SKM-1 treated with dmso at 0.1 percent for 144 hours (cell line): ENCODE data around the gene SIK3.

Experiments used
- DNase-seq: peaks from one replicate; lab custom pipeline; 2025; ENCODE audit not compliant: unreplicated experiment; lab: John Stamatoyannopoulos, UW

SIK3 gene

DNA sequence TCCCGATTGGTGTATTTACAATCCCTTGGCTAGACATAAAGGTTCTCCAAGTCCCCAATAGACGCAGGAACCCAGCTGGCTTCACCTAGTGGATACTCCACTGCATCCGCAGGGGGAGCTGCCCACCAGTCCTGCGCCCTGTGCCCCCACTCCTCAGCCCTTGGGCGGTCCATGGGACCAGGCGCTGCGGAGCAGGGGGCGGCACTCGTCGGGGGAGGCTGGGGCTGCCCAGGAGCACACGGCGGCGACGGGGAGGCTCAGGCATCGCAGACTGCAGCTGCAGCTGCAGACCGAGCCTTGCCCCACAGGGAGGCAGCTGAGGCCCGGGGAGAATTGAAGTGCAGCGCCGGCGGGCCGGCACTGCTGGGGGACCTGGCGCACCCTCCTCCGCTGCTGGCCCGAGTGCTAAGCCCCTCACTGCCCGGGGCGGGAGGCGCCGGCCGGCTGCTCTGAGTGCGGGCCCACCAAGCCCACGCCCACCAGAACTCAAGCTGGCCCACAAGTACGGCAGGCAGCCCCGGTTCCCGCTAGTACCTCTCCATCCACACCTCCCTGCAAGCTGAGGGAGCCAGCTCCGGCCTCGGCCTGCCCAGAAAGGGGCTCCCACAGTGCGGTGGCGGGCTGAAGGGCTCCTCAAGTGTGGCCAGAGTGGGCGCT is 12.2 kb upstream of the SIK3 start:
- no peak for DNase-seq

DNA sequence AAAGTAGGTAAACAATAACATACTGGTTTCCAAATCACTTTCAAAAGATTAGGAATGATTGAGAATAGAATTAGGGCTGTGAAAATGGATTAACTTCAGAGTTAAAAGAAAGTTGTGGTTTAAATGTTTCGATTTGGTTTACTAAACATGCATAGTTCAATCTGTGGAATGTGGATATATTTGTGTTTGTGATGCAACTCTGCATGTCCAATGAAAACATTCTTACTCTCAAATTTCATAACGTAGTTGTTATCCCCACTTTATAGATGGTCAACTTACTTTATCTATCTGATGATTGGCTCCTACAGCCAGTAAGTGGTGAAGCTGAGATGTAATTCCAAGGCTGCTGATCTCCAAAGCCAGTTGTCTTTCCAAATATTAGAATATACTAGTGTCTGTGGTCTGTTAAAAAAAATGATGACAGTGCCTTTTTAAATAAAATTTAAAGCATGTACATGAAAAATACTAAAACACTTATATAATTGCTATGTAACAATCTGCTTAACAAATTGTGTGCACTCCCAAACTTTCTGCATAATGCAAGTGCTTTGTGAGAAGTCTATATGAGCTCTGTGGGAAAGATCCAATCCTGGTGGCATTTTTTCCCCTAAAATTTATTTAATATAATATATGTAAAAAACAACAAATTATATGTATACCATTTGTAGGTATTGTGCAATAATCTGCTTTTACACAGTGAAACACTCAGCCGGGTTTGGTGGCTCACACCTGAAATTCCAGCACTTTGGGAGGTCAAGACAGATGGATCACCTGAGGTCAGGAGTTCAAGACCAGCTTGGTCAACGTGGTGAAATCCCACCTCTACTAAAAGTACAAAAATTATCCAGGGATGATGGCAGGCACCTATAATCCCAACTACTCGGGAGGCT is 9.7 kb upstream of the SIK3 start:
- DNase-seq = no peak

DNA sequence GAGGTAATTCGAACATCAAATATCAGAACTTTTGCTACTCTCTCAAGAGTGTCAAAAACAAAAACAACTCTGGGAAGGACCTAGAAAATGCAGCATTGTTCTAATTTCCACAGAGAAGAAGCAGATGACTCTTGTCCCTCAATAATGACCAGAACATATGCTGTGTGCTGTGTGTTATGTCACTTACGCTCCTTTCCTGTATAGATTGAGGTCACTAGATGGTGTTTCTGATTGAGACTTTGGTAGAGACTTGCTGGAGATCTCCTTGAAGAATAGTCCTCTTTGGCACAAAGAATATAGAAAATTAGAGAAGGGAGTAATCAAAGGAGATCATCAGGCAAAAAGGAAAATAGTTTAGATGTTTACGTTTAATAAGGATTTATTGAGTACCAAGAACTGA is 2.3 kb upstream of the SIK3 start:
- no peak for DNase-seq

DNA sequence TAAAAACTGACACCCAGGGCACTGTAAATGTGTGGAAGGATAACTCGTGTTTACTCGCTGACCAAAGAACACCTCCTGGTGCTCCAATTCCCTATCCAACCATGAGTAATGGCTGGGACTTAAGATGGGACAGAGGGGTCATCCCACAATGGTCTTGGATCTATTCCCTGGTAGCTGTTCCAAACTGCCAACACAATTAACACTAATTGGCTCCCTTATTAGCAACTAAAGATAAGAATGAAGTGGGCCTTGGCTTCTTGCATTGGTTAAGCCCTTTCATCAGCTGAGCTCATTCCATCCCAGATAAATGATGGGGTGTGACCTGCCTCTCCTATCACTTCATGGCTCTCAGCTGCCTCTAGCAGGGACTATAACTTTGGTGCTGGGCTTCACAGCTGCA is 1.5 kb upstream of the SIK3 start:
- no peak for DNase-seq

DNA sequence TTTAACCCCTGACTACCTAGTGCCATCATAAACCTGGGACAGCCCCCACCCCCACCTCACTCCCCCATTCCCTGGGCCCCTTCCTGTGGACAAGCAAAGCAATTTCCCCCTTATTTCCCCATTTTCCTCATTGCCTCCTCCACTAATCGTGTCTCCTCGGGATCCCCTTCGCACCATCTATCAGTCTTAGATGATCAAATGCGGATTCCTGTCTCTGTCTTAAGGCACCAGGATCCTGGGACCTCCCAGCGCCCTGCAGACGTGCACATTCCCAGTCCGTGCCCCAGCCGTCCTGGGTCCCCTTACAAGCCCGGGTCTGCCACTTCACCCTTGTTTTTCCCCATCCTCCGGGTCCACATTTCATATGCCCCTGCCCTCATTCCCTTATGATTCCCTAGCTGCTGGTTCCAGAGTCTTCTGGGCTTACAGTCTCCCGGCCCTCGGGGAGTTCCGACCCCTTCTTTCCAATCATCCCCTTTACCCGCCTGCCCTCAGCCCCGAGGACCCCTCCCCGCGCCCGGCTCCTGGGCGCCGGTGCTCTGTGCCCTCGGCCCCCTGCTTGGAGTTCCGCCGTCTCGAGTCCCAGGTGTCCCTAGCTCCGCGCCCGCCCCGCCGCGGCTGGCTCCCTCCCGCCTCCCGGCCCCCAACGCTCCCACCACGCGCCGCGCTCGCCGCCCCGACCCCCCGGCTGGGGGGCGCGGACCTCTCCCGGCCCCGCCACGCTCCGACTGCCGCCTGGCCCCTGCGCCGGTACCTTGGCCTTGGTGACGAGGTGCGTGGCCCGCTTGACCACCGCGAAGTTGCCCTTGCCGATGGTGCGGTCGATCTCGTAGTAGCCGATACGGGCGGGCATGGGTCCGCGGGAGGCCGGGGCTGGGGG is 599 bp downstream of the SIK3 start:
- DNase-seq = no peak

DNA sequence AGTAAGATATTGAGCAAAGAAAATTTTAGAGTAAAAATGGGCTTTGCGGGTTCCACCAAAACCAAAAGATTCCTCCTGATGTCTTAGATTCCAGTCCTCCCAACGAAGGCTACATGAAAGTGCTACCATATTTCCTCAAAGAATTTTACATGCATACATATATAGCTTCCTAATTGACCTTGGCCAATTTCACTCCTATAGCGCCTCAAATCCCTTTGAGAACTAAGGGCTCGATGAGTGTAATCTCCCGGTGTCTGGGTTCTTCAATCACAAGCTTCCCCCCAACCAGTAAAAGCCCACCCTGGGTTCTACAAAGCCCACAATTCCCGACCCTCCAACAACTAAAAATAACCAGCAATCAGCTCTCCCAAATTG is 1.2 kb downstream of the SIK3 start:
- no peak for DNase-seq

DNA sequence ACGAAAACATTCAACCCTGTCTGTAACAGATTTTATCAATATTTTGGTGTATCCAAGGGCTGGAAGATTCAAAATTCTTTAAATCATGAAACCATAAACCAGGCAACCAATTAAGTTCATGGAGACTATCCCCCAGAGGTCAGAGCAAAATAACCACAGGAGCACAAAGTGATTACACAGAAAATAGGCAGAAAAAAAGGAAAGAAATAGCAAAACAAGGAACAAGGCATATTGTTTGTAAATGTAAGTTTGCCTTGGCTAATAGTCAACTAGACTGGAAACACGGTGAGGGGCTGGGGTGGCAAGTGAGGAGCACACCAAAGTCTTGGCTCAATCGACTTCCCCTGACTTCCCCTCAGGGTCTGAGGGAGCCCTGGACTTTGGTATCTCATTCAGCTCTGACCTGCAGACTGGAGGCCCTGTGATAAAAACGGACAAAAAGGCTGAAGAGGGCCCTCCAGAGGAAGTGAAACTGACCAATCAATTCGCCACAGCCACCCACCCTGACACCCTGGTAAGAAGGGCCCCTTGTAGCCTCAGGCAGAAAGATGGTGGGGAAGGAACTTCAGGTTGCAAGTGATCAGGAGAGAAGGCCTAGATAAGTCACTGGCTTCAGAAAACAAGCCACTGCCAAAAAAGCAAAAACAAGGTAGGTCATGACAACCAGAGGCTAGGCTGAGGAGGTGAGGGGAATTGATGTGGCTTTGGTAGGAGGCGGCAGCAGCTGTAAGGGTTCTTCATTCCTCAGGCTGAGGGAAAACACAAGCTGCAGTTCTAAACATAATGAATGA is 1.8 kb downstream of the SIK3 start:
- peak; percentile 68 for DNase-seq

DNA sequence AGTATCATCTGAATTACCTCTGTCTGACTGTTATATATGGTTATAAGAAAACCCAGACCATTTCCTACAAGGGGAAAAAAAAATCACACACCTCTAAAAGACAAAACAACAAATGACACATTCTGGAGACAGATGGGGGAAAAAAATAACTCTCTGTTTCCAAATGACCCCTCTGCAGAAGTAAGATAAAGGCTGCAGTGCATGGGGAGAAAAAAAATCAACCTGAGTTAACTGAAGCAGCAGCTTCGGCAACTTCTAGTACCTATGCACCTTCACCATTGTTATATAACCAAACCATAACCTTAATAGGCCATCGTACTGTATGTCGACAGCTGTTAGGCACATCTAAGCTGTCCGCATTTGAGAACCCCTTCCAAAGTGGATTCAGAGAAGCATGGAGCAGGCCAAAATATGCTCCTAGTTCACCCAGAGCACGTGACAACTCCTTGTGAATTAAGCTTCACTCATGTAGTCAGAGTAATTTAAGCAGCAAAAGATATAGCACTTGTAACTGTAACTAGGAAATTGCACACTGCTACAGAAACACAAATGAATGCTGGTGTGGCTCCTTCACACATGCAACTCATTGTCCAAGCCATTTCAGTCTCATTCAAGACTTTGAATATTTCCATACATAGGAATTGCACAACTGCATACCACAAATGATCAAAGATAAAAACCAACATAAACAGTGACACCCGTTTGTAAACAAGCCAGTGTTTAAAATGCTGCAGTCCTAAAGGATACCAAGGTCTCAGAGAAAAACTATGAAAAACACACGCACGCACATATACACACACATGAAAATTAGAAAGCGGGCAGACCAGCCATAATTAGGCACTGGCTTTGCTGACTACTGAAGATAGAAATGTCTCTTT is 2.7 kb downstream of the SIK3 start:
- no peak for DNase-seq

DNA sequence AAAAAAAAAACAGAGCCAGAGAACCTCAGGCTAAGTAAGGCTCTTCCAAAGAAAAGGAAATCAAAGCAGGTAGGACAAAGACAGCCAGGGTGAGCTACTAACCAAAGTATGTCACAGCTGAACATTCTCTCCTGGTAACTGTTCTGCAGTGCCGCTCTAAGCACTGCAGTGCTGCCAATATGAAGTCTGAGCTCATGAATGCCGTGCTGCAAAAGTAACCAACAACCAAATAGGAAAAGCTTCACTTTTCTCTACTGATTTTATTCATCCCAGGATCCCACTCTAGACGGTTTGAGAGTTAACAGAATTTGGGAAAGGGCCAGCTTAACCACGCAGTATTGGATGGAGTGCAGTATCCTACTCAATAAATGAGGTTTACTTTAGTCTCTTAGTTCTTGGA is 3.5 kb downstream of the SIK3 start:
- DNase-seq = no peak

DNA sequence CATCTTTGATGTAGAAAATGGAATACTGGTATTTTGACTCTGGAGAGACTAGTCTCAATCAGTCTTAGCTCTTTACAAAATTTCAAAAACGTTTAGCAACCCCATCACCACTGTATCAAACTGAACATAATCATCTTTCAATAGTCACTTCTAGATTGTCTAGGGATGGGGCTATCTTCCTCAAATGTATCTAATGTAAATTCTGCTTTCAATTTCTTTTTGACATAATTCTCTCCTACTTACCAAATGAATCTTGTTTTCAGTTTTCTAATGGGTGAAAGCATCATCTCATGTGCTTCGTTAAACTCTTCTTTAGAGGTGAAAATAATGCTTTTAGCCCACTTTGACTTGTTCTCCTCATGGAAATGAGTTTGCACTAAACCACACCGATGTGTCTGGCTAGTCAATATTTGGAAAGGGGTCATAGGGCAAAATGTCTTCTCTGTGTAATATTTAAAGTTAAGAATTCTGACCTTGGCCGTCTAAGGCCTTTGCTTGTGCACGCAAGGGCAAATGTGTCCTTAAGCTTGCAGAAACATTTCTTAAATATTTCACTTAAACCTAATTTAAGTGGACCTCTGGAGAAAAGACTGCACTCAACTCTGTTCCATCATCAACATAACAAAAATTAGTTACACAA is 5.2 kb downstream of the SIK3 start:
- no peak for DNase-seq

DNA sequence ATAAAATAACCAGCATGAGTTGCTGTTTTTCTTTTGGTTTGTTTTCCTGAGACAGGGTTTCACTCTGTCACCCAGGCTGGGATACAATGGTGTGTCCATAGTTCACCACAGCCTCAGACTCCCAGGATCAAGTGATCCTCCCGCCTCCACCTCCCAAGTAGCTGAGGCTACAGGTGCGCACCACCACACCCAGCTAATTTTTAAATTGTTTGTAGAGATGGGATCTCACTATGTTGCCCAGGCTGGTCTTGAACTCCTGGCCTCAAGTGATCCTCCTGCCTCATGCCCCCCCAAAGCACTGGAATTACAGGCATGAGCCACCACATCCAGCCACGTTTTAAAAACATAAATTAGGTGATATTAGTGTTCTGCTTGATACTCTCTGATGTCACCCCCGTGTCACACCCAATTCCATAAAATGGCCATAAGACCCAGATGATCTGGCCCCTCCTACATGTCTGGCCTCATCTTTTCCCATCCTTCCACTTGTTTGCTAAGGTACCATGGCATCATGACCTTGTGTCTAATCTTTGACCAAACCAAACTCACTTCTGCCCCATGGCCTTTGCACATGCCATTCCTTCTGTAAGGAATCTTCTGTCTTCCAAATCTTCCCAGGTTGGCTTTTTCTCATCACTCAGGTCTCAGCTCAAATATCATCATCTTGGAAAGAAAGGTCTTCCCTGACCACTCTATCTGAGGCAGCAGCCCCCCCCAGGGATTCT is 6.3 kb downstream of the SIK3 start:
- no peak for DNase-seq

DNA sequence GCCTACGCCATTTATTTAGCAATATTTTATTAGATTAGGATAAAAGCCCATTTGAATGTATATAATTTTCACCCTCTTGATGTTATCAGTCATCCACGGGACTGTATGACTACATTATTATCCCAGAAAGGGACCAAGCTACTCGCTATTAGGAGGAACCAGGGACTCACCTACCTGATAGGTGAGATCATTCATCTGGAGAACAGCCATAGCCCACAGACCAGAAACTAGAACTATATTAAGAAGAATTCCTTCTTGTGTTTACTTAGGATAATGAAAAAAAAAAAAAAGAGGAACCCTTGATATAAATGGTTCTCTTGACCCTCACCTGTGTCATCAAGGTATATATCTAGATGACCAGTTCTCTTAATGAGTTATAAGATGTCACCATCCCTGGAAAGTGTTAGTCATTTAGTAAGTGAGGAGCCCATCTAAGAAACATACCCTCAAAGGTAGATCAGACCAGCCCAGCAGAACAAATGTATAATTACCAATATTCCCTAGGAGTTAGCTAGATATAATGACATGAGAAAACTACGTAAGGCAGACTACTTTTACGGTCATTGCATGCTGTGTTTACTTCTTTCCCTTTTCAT is 8.0 kb downstream of the SIK3 start:
- DNase-seq = no peak

DNA sequence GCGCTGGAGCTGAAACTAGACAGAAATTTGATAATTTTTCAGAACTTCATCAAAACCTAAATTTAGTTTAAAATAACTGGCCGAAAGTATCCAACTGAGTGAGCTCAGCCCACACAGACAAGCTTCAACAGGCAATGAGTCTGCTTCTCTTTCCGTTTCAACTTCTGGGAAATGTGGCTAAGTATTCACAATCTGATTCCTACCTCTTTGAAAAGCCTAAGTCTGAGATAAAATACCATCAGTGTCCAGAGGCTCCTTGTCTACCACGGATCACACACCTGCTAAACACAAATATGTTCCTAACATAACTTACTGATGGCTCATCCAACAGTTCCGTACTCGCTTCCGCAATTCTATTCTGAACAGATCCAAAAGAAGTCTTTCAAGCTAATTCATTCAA is 8.5 kb downstream of the SIK3 start:
- DNase-seq = no peak

DNA sequence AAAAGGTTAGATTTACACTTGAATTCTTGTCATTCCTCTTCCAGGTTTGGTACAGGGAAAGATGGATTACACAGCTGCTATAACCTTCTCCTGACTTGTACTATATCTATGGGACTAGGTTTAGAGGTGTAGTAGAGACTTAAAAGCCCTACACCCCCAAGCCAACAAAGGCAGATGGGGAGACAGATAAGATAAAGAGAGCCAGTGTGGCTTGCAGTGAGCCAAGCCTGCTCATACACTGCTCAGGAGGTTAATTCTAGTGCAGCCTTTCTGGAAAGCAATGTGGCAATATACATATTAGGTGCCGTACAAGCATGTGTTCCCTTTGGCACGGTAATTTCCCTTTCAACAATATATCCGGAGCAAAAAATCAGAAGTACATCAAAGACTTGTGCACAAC is 10.8 kb downstream of the SIK3 start:
- DNase-seq = no peak

DNA sequence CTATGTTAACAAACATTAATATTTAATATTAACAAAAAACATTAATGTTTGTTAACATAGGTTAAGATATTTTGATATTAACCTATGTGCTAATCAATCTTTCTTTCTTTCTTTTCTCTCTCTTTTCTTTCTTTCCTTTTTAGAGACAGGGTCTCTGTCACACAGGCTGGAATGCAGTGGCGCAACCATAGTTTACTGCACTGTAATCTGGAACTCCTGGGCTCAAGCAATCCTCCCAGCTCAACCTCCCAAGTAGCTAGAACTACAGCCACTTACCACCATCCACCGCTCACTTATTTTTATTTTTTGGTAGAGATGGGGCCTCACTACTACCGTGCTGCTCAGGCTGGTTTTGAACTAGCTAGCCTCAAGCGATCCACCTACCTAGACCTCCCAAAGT is 13.2 kb downstream of the SIK3 start:
- DNase-seq = no peak

DNA sequence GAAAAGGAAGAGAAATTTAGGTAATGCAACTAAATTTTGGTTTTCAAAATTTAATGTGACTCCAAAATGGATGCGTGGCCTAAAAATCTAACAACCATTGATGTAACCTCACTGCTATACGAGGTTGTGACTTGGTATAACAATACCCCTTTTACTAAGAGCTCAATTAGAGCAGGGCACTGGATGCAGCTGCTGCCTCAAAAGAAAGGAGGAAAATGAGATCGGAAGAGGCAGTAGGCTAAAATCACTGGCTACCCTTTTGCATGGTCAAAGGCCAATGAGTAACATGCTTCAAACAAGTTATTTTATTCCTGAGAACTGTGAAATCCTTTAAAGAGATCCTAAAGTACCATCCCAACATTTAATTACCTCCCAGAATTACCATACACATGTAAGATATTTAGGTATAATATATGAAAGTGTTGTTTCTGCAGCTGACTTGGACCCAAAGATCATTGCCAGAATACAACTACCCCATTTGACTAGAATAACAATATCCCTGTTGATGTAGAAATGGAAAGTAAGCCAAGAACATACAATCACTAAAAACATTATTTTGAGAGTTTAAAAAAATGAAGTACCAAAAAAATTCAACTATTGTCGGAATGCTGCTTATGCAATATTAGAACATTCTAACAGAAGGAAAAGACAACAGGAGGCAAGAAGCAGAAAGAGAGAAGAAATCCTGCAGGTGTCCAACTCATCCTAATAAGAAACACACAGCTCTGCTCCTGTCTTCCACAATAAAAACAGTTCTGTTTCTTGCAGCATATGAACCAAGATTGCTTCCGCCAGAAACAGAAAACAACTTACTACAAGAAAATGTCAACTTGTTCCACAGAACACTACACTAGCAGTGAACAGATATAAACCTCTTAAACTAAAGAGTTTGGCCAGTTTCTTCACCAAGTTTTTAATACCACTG is 15.0 kb downstream of the SIK3 start:
- DNase-seq = no peak

DNA sequence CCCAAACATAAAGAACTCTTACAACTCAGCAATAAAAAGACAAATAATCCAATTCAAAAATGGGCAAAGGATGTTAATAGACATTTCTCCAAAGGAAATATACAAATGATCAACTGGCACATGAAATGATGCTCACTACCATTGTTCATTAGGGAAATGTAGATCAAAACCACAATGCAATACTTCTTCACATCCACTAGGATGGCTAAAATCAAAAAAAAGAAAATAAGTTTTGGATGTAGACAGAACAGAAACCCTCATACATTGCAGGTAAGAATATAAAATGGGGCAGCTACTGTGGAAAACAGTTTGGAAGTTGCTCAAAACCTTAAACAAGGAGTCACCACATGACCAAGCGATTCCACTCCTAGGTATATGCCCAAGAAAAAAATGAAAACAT is 16.3 kb downstream of the SIK3 start:
- no peak for DNase-seq
